GM12892 (cell line): ENCODE measurements around the gene KIF3C.
"Not testable (repeated sequence)": the region's sequence is repeated elsewhere in the genome, so short reads cannot be mapped to it uniquely, and the experiment has no call there.

Experiments used
- POLR2A ChIP-seq: IDR thresholded peaks from 2 replicates; pipeline ENCODE4 v1.6.1; 2011; ENCODE audit warnings: low read depth, low read length, control low read depth
- TAF1 ChIP-seq: IDR thresholded peaks from 2 replicates; pipeline ENCODE4 v1.6.1; 2011; ENCODE audit warnings: low read depth, mild to moderate bottlenecking, control low read depth, low read length, borderline replicate concordance

DNA sequence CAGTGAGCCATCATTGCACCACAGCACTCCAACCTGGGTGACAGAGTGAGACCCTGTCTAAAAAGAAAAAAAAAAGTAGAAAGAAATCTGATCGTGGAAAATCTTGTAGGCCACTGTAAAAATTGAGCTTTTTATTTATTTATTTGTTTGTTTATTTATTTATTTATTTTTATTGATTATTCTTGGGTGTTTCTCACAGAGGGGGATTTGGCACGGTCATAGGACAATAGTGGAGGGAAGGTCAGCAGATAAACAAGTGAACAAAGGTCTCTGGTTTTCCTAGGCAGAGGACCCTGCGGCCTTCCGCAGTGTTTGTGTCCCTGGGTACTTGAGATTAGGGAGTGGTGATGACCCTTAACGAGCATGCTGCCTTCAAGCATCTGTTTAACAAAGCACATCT is 72.7 kb downstream of the KIF3C start:
- not testable (repeated sequence) for TF ChIP-seq TAF1, POLR2A
